ENCODE measurements around the gene CD58.

GRCh38 chr1:116471241-116471640 is 99.6 kb downstream of the CD58 start:
- TF ChIP-seq ESRRG (CRISPR knock-in tag; IDR thresholded peaks at IDR 0.05) = no peak
- TF ChIP-seq, protein P1, sequence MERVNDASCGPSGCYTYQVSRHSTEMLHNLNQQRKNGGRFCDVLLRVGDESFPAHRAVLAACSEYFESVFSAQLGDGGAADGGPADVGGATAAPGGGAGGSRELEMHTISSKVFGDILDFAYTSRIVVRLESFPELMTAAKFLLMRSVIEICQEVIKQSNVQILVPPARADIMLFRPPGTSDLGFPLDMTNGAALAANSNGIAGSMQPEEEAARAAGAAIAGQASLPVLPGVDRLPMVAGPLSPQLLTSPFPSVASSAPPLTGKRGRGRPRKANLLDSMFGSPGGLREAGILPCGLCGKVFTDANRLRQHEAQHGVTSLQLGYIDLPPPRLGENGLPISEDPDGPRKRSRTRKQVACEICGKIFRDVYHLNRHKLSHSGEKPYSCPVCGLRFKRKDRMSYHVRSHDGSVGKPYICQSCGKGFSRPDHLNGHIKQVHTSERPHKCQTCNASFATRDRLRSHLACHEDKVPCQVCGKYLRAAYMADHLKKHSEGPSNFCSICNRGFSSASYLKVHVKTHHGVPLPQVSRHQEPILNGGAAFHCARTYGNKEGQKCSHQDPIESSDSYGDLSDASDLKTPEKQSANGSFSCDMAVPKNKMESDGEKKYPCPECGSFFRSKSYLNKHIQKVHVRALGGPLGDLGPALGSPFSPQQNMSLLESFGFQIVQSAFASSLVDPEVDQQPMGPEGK (CRISPR knock-in tag; IDR thresholded peaks at IDR 0.05; ENCODE audit: borderline replicate concordance) = no peak
- no peak for TF ChIP-seq ZNF565 (CRISPR knock-in tag; conservative IDR thresholded peaks at IDR 0.05; ENCODE audit: low read depth)
- TF ChIP-seq ARNTL (CRISPR knock-in tag; IDR thresholded peaks at IDR 0.05; ENCODE audit: borderline replicate concordance, low read depth) = no peak
